Duodenal mucosa (tissue), 2 donors: ENCODE measurements around the gene NAV2.

Source experiments
- H3K27ac ChIP-seq: one replicate; pipeline ENCODE4 v1.7.0; 2013; ENCODE audit warnings: low read depth, low read length
- H3K27me3 ChIP-seq, 2 donors: one replicate each; pipeline ENCODE4 v1.7.0; 2013; ENCODE audit warnings: low read length in 2 of 2, control low read depth in 1 of 2; ENCODE audit not compliant: insufficient read depth in 2 of 2, control insufficient read depth in 1 of 2
- H3K36me3 ChIP-seq, 2 donors: one replicate each; pipeline ENCODE4 v1.7.0; 2013; ENCODE audit warnings: low read length in 2 of 2, control low read depth in 1 of 2; ENCODE audit not compliant: insufficient read depth in 2 of 2, control insufficient read depth in 1 of 2
- H3K4me1 ChIP-seq, 2 donors: one replicate each; pipeline ENCODE4 v1.7.0; 2013; ENCODE audit warnings: low read length in 2 of 2, control low read depth in 1 of 2; ENCODE audit not compliant: insufficient read depth in 2 of 2, control insufficient read depth in 1 of 2
- H3K4me3 ChIP-seq, 2 donors: one replicate each; pipeline ENCODE4 v1.7.0; 2013; ENCODE audit warnings: low read length in 2 of 2, low read depth in 1 of 2
- H3K9ac ChIP-seq, 2 donors: one replicate each; pipeline ENCODE4 v1.7.0; 2013; ENCODE audit warnings: low read length in 2 of 2, low read depth in 1 of 2
- H3K9me3 ChIP-seq, 2 donors: one replicate each; pipeline ENCODE4 v1.7.0; 2013; ENCODE audit warnings: low read length in 2 of 2, control low read depth in 1 of 2; ENCODE audit not compliant: control insufficient read depth in 1 of 2

The NAV2 gene

DNA sequence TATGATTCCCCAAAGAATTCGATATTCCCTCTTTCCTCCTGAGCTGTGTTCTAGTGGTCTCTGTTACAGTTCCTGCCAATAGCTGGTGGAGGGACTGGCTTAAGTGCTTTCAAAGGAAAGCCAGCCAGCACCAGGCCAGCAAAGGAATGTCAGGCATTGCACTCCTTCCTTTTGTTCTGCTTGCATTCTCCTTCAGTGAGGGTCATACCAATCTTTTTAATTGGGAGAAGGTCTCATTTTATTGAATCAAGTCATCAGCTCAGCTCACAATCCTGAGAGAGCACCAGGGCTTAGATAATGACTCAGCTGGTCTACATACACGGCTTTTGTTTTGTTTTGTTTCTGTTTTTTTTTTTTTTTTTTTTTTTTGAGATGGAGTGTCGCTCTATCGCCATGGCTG is 222.9 kb downstream of the NAV2 start:
- no peak overlapping the region for H3K9ac ChIP-seq
- H3K4me3 ChIP-seq: no peak overlapping the region
- peaks cover 4 to 18% of the 10 kb centered on the region in 2 donors for H3K36me3 ChIP-seq
- no peaks in the 10 kb centered on the region for H3K27me3 ChIP-seq
- no peaks in the 10 kb centered on the region for H3K9me3 ChIP-seq
- no peaks in the 10 kb centered on the region for H3K4me1 ChIP-seq
- no peak overlapping the region for H3K27ac ChIP-seq

DNA sequence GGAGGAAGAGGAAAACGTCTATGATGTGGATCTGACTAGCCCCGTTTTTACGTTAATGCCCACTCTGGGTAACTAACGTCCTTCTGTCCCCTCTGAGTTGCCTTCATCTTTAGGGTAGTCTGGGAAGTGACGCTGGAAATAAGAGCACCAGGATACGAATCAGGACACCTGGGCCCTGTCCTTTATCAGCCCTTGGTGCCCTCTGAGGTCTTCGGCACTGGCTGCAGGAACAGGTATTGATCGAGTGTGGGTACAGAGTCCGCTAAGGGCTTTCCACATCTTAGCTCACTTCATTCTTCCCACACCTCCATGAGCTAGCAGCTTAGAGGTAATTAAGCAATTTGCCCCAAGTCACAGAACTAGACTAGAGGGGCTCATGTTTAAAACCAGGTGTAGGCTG is 223.8 kb downstream of the NAV2 start:
- Histone ChIP-seq H3K27me3 (no peaks in the 10 kb centered on the region), H3K9me3 (no peaks in the 10 kb centered on the region), H3K4me3 (no peak overlapping the region), H3K4me1 (no peaks in the 10 kb centered on the region), H3K27ac (no peak overlapping the region), H3K36me3 (peaks cover 4 to 18% of the 10 kb centered on the region in 2 donors), H3K9ac (no peak overlapping the region)

DNA sequence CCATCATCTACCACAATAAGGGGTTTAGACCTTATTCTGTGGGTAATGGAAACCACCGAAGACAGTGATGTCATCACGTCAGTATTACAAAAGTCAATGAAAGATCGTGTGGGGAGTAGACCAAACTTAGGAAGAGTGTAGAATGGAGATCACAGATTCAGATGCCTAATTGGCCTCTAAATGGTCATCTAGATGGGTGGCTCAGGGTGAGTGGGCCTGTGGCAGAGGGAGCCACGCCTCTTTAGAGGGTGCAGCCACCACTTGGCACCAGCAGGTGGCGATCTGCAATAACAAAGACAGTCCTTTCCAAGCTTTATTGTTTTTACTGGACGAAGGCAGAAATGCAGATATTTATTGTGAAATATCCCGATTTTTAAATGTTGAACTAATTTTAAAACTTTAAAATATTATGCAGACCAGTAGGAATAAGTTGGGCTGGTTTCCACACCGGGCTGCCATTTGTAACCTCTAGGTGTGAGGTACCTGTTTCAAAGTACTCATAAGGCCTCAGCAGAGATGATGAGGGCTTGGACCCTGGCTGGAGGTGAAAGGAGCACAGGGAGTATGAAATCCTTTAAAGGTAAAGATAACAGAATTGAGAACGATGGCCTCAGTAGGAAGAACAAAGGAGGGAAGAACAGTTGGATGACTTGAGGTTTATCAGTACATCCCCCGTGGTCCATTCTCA is 225.7 kb downstream of the NAV2 start:
- H3K27me3 ChIP-seq: no peaks in the 10 kb centered on the region
- no peaks in the 10 kb centered on the region for H3K9me3 ChIP-seq
- H3K9ac ChIP-seq: no peak overlapping the region
- no peak overlapping the region for H3K27ac ChIP-seq
- peaks cover 4 to 18% of the 10 kb centered on the region in 2 donors for H3K36me3 ChIP-seq
- H3K4me3 ChIP-seq: no peak overlapping the region
- no peaks in the 10 kb centered on the region for H3K4me1 ChIP-seq

DNA sequence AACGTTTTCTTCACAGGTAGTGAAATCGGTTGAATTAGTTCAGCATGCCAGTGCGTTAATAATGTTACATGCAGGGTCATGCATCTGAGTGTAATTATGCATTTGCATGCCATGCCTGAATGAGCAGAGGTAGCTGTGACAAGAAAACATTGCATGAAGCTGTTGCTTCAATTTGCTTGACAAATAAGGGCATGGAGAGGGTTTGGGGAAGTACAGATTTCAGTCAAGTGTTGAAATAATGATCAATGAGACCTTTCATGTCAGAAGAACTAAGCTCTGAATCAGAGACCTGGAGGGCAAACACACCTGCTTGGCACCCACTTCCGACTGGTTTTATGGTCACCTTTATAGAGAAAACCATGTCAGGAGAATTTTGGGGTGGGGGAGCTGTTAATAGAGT is 226.2 kb downstream of the NAV2 start:
- Histone ChIP-seq H3K9me3 (no peaks in the 10 kb centered on the region), H3K36me3 (peaks cover 4 to 16% of the 10 kb centered on the region in 2 donors), H3K4me1 (no peaks in the 10 kb centered on the region), H3K9ac (no peak overlapping the region), H3K27me3 (no peaks in the 10 kb centered on the region), H3K4me3 (no peak overlapping the region), H3K27ac (no peak overlapping the region)

DNA sequence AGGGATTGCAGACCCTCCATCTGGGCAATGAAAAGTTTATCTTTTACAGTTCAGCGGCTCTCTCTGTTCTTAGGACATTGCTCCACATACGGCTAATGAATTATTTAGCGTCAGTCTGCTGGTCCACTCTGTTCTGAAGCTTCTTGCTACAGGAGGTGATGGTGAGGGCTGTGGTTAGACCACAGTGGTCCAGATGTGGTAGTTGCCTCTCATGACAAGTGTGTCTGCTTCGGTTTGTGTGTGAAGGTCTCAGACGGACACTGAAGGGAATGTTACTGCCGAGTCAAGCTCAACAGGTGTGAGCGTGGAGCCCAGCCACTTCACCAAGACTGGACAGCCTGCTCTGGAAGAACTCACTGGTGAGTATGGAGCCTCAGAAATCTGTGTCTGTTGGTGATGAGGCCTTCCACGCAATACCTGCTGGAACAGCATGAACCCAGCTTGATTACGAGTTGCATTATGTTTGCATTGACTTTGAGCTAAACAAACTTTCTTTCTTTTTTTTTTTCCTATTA is 226.8 kb downstream of the NAV2 start:
- no peaks in the 10 kb centered on the region for H3K4me1 ChIP-seq
- no peaks in the 10 kb centered on the region for H3K27me3 ChIP-seq
- no peak overlapping the region for H3K4me3 ChIP-seq
- no peak overlapping the region for H3K27ac ChIP-seq
- no peak overlapping the region for H3K9ac ChIP-seq
- no peaks in the 10 kb centered on the region for H3K9me3 ChIP-seq
- peaks cover 0 to 10% of the 10 kb centered on the region in 2 donors for H3K36me3 ChIP-seq

DNA sequence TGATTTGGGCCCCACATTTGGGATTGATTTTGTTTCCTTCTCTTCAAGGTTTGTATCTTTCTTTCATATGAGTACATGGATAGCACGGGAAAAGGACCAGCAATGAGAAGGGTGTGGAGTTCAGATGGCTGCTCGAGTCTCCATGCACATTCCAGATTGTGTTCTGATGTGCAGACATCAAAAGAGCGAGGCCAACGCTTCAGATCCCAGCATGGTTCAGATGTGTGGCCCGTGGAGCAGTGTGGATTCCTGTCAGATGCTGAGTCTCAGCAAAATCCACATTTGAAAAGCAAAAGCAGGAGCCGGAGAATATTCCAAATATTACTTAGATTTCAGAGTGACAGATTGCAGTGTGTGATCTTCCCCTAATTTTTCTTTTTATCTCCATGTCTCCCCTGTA is 228.2 kb downstream of the NAV2 start:
- no peaks in the 10 kb centered on the region for H3K27me3 ChIP-seq
- no peak overlapping the region for H3K27ac ChIP-seq
- H3K4me3 ChIP-seq: no peak overlapping the region
- no peak overlapping the region for H3K9ac ChIP-seq
- no peaks in the 10 kb centered on the region for H3K4me1 ChIP-seq
- H3K9me3 ChIP-seq: no peaks in the 10 kb centered on the region
- peaks cover 1 to 10% of the 10 kb centered on the region in 2 donors for H3K36me3 ChIP-seq

DNA sequence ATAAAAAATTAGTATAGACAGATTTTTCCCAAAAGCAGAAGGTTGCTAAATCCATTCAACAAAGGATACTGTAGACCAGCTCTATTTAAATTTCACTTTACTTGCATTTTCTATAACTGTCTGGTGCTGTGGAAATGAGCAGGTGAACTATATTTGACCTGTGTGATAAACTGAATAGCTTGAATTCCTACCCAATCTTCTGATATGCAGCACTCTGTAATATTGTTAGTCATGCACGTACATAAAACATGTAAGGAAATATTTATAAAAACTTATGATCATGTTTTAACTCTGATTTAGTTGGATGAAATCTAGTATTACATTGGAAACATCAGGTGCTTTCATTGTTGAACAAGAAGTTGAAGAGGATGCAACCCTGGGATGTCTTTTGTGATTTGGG is 234.0 kb downstream of the NAV2 start:
- no peak overlapping the region for H3K9ac ChIP-seq
- H3K27ac ChIP-seq: no peak overlapping the region
- H3K9me3 ChIP-seq: no peaks in the 10 kb centered on the region
- H3K4me3 ChIP-seq: no peak overlapping the region
- no peaks in the 10 kb centered on the region for H3K27me3 ChIP-seq
- H3K4me1 ChIP-seq: peaks cover 2% of the 10 kb centered on the region in 2 donors
- peaks cover 6 to 27% of the 10 kb centered on the region in 2 donors for H3K36me3 ChIP-seq

DNA sequence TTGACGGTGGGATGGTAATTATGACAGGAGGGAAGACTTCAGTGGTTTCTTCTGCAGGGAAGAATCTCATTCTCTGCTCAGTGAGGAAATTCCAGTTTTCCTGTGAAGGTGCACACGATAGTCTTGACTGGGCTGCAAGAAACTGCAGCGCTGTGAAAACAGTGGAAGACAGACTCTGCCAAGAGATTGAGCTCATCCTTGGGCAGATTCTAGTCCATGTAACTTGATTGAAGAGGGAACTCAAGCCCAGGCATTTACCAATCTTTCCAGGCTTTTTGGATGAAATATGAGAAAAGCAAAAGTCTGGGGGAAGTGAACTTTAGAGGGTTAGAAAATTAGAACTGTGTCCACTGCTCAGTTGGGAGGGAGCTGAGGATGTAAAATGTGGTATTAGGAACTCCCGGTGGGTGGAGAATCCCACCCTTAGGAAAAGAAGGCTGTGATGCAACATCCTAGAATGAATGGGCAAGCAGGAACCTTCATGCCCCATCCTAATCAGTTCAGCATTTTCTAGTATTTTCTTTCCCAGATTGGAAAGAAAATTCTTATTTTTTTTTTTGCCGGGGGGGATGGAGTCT is 235.0 kb downstream of the NAV2 start:
- peaks cover 6 to 27% of the 10 kb centered on the region in 2 donors for H3K36me3 ChIP-seq

DNA sequence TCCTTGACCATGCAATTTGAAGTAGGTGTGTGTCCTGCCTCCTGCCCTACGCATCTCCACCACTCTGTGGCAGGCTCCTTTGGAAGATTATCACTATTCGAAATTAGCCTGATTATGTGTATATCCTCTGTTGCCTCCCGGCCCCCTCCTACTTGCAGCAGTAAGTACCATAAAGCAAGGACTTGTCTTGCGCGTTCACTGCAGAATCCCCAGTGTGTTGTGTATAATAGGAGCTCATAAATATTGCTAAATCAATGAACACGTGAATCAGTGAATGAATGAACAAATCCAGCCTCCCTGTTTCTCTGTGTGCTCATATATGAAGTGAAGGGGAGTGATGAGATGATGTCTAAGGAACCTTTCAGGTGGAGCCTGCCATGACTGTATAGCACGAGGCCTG is 237.0 kb downstream of the NAV2 start:
- H3K4me3 ChIP-seq: no peak overlapping the region
- peaks cover 6 to 27% of the 10 kb centered on the region in 2 donors for H3K36me3 ChIP-seq
- peaks cover 3 to 6% of the 10 kb centered on the region in 2 donors for H3K4me1 ChIP-seq
- peaks cover 0 to 3% of the 10 kb centered on the region in 2 donors for H3K27me3 ChIP-seq
- no peak overlapping the region for H3K27ac ChIP-seq
- no peaks in the 10 kb centered on the region for H3K9me3 ChIP-seq
- no peak overlapping the region for H3K9ac ChIP-seq

More for the DNA sequence above, 235.0 kb downstream of the NAV2 start:
- H3K9ac ChIP-seq: no peak overlapping the region
- no peaks in the 10 kb centered on the region for H3K9me3 ChIP-seq
- H3K4me1 ChIP-seq: peaks cover 3 to 6% of the 10 kb centered on the region in 2 donors
- no peaks in the 10 kb centered on the region for H3K27me3 ChIP-seq
- no peak overlapping the region for H3K27ac ChIP-seq
- no peak overlapping the region for H3K4me3 ChIP-seq

DNA sequence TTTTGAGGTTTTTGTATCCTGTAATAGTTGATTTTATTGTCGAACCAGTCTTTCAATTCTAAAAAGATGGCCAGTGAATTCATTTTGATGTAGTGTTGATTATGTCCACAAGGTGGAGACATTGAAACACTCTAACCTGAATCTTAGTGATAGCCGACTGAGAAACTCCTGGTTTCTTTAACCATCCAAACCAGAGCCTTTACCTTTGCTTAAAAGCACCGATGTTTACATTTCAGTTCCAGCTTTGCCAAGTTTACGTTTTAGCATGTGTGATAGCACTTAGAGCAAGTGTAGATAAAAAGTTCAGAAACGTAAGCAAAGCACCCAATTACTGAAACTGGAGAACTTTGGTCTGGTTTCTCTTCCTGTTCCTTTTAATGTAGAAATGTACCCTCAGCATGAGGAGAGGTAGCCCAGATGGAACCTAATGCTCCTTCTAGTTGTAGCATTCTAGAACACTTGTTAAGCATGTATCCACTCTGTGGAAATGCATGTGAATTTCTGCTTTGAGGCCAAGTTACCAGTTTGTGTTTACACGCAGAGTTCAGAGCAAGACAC is 239.0 kb downstream of the NAV2 start:
- H3K4me3 ChIP-seq: peak overlapping the region in 1 of 2 donors; percentile 28
- H3K9me3 ChIP-seq: no peaks in the 10 kb centered on the region
- peaks cover 3 to 6% of the 10 kb centered on the region in 2 donors for H3K4me1 ChIP-seq
- H3K9ac ChIP-seq: no peak overlapping the region
- H3K27ac ChIP-seq: no peak overlapping the region
- peaks cover 0 to 3% of the 10 kb centered on the region in 2 donors for H3K27me3 ChIP-seq
- H3K36me3 ChIP-seq: peaks cover 0 to 21% of the 10 kb centered on the region in 2 donors
